Iris pigment epithelial cell (primary cell): ENCODE results near the gene CACNA2D1.
A peak's percentile ranks its signal among the peaks of the same experiment; 100 is the strongest.

Source experiments
- DNase-seq: peaks from one replicate; pipeline ENCODE4 v3.0.0-alpha.2; 2011; ENCODE audit warnings: low read depth

Gene CACNA2D1

GRCh38 chr7:81973117-81973516 lies 470.5 kb downstream of the CACNA2D1 start:
- no peak for DNase-seq

DNA sequence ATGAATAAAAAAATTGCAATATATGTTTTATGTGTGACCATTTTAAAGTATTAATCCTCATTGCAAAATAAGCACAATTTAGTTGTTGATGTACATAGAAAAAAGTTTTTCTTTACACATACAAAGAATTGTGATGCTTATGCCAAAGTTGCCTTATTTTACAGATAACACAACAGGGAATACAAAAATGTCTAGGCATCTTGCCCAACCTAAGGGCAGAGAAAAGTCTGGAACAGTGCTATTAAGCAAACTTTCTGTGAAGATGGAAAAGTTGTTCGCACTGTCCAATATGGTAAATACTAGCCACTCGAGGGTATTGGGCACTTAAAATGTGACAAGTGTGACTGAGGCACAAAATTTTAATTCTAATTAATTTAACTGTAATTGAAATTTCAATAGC lies 483.6 kb downstream of the CACNA2D1 start:
- no peak for DNase-seq

DNA sequence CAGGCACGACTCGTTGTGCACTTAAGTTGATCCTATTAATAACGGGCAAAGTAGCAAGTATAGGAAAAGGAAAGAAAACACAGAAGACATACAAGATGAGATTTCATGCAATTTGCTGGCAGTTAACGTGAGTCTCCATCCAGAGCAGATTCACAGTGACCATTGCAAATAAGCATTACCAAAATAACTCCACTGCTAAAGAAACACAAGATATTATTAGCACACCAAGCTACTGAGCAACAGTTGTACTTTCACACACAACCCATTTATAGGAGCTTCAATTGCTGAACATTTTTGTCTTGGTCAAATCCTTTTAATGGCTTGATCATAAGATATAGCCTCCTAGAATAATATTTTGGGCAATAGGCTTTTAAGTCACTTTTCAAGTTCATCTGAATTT lies 486.1 kb downstream of the CACNA2D1 start:
- DNase-seq = no peak

DNA sequence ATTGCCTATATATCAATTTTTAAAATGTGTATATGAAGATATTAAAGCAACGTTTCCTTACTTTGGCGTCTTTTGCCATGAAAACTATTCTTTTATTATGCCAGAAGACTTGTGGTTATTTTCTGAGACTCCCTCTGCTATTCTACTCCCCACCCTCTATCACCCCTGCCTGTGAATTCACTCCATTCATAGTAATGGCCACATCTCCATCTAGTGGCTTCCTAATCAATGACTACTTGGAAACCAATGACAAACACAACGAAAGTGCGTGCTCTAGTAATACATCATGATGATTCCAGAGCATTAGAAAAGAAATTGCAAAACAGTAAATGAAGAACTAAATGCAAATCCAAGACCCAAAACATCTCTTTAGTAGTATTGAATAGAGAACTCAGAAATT lies 487.1 kb downstream of the CACNA2D1 start:
- peak; percentile 63 for DNase-seq

DNA sequence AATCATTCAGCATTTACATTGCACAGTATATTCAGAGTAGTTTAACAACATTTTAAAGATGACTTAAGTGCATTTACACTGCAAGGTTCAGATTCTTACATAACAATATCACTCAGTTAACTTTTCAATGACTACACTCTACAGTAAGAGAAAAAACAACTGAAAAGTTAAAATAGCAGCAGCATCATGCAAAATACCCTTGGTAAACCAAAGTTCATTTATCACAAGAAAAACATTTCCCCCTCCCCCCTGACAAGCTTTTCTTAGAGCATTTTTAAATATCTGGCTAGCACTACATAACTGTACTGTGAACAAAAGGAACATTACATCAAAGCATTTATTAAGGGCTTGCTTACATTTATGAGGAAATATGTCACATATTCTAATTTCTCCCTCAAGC lies 494.3 kb downstream of the CACNA2D1 start:
- DNase-seq = no peak

- peak; percentile 36 for DNase-seq
Observed at GRCh38 chr7:81944058-81944457, 499.5 kb downstream of the CACNA2D1 start.

DNA sequence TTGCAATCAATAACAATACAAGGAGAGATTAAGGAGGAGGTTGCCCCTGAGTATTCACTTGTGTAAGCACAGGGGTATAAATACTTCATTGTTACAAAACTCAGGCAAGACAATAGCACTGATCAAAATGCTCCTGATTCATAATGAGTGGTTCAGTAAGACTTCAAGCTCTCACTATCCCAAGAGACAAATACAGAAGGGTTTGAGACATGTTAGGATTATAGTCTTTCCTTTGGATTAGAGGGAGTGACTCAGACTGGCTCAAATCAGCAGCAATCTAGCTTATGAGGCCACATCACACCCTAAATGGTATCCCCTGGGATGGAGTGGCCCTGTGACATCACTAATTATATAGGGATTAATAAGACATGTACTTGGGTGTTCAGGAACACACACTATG lies 506.5 kb downstream of the CACNA2D1 start:
- DNase-seq = peak; percentile 37

DNA sequence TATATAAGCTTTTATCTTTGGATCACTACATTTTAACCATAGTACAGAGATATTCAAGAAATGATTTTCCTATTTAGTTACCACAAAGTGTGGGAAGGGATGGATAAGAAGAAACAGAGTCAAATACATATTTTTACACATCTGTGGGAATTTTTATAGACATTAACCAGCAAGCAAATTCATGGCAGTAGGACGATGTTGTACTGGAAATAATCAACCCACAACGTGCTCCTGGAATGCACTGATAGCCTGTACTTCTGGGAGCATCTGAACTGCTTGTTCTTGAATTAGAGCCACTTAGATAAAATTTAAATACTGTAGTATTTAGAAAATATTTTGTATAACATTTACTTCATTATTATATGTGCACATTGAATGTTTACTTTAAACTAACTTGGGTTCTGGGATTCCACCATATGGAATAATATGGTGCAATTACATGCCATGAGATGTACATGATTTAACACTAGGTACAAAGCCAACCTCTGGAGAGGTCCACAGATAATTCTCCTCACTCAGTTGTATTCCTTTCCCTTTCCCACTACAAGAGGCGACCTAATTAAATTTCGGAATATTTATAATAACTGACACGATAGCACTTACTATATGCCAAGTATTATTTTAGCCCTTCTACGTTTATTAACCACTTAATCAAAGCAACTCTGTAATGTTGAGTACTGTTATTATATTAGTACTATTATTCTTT lies 508.8 kb downstream of the CACNA2D1 start:
- no peak for DNase-seq

GRCh38 chr7:81932936-81933335 lies 510.6 kb downstream of the CACNA2D1 start:
- DNase-seq = no peak

GRCh38 chr7:81929386-81929785 lies 514.2 kb downstream of the CACNA2D1 start:
- DNase-seq = peak; percentile 65

- peak; percentile 14 for DNase-seq
Observed at GRCh38 chr7:81926154-81926553, 517.4 kb downstream of the CACNA2D1 start.

DNA sequence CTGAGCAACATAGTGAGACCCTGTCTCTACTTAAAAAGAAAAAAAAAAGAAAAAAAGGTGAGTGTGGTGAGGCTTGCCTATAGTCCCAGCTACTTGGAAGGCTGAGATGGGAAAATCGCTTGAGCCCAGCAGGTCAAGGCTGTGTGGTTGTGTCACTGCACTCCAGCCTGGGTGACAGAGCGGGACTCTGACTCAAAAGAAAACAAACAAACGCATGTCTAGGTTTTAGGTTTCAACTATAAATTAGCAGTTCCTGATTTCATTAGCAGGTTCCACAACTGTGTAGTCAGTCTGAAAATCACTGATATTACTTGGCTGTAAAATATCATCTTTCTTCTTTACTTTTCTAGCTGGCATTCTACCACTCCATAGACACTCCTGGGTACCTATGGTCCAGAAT lies 518.0 kb downstream of the CACNA2D1 start:
- no peak for DNase-seq

DNA sequence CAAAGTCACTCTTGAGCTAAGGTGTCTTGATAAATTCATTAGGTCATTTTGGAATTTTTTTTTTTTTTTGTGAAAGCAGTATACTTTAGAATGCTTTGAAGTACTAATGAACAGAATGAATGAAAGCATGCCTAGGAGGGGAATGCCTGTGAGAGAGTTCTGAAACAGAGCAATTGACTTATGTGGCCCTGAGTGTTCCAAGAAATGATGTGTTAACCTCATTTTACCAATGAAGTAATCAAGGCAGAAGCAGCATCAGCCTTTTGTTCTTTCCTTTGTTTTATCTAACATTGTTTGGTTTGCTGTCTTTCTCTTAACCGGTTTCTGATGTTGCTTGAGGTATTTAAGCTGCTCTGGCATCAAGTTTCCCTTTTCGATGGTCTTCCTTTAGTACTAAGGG lies 519.1 kb downstream of the CACNA2D1 start:
- no peak for DNase-seq

GRCh38 chr7:81919494-81919893 lies 524.1 kb downstream of the CACNA2D1 start:
- DNase-seq = no peak

GRCh38 chr7:81908220-81908619 lies 535.4 kb downstream of the CACNA2D1 start:
- DNase-seq = peak; percentile 48

GRCh38 chr7:81903115-81903514 lies 540.5 kb downstream of the CACNA2D1 start:
- no peak for DNase-seq

- no peak for DNase-seq
Observed at GRCh38 chr7:81902536-81902935, 541.0 kb downstream of the CACNA2D1 start.
